ENCODE data around the gene ENPP1. TPM values are rescaled to one million over a fixed set of nuclear protein-coding genes. Genes with fewer than 3 reads are reported as not detected.

Gene ENPP1
- total and polyA plus RNA-seq, 2 experiments from 2014 or later, result 34.2 to 53.7 TPM

GRCh38 chr6:131811500-131811899 is 3.7 kb downstream of the ENPP1 start:
- in situ Hi-C loops (cut with MboI), result no loop called here

GRCh38 chr6:131813991-131814390 is 6.2 kb downstream of the ENPP1 start:
- WGBS, 2 experiments (ENCODE audit: low coverage in 1 of 2, low lambda C conversion rate in 2 of 2, missing lambda C conversion rate in 2 of 2), result 80 to 95% methylated on average over 3 of the region's 3 CpGs
- H3K79me2 ChIP-seq (ENCODE audit: insufficient read depth), result peaks cover 83% of the 10 kb centered on the region

More at GRCh38 chr6:131811500-131811899, 3.7 kb downstream of the ENPP1 start:
- H3K9ac ChIP-seq, result no peak overlapping the region
- no peak for DNase-seq
- H3K27ac ChIP-seq, result no peak overlapping the region
- TF ChIP-seq EZH2 (IDR thresholded peaks at IDR 0.05; ENCODE audit: insufficient read depth, poor library complexity, severe bottlenecking) (no peak), EZH2phosphoT487 (IDR thresholded peaks at IDR 0.05; ENCODE audit: insufficient read depth, low read depth) (no peak)
- no peaks in the 10 kb centered on the region for H3K9me3 ChIP-seq (ENCODE audit: low read depth)
- WGBS, 2 experiments (ENCODE audit: low coverage in 1 of 2, low lambda C conversion rate in 2 of 2, missing lambda C conversion rate in 2 of 2), result 37 to 46% methylated on average over 3 of the region's 3 CpGs
- no peak overlapping the region for H3K4me2 ChIP-seq (ENCODE audit: unreplicated experiment)
- H3K79me2 ChIP-seq (ENCODE audit: insufficient read depth), result peaks cover 67% of the 10 kb centered on the region
- no peaks in the 10 kb centered on the region for H4K20me1 ChIP-seq (ENCODE audit: insufficient read depth)
- peaks cover 8% of the 10 kb centered on the region for H3F3A ChIP-seq (ENCODE audit: insufficient read depth)
- H3K4me1 ChIP-seq (ENCODE audit: insufficient read depth), result peaks cover 17% of the 10 kb centered on the region
- no peak overlapping the region for H3K4me3 ChIP-seq
- H3K36me3 ChIP-seq (ENCODE audit: low read depth), result no peaks in the 10 kb centered on the region
- no peak overlapping the region for H2AFZ ChIP-seq
- no peaks in the 10 kb centered on the region for H3K27me3 ChIP-seq (replicated peaks; ENCODE audit: insufficient read depth)
- no peaks in the 10 kb centered on the region for H3K9me2 ChIP-seq (ENCODE audit: insufficient read depth)

GRCh38 chr6:131816869-131817268 is 9.0 kb downstream of the ENPP1 start:
- 87 to 97% methylated on average over 1 of the region's 1 CpG for WGBS, 2 experiments (ENCODE audit: low coverage in 1 of 2, low lambda C conversion rate in 2 of 2, missing lambda C conversion rate in 2 of 2)
- no peak for TF ChIP-seq EZH2phosphoT487 (IDR thresholded peaks at IDR 0.05; ENCODE audit: insufficient read depth, low read depth)
- TF ChIP-seq EZH2 (IDR thresholded peaks at IDR 0.05; ENCODE audit: insufficient read depth, poor library complexity, severe bottlenecking), result no peak
- Histone ChIP-seq H3K27ac (no peak overlapping the region), H3K4me2 (ENCODE audit: unreplicated experiment) (no peak overlapping the region), H3F3A (ENCODE audit: insufficient read depth) (0 out of 2 replicates have a peak, but pooled peaks cover 5% of the 10 kb centered on the region), H2AFZ (no peak overlapping the region), H3K4me3 (no peak overlapping the region), H3K36me3 (ENCODE audit: low read depth) (no peaks in the 10 kb centered on the region), H3K9ac (no peak overlapping the region), H4K20me1 (ENCODE audit: insufficient read depth) (no peaks in the 10 kb centered on the region), H3K27me3 (replicated peaks; ENCODE audit: insufficient read depth) (no peaks in the 10 kb centered on the region), H3K9me3 (ENCODE audit: low read depth) (no peaks in the 10 kb centered on the region), H3K9me2 (ENCODE audit: insufficient read depth) (no peaks in the 10 kb centered on the region), H3K79me2 (ENCODE audit: insufficient read depth) (peaks cover 94% of the 10 kb centered on the region), H3K4me1 (ENCODE audit: insufficient read depth) (peaks cover under 1% of the 10 kb centered on the region; the same call in 1 of the 2 replicates)
- DNase-seq, result no peak
- in situ Hi-C loops (cut with MboI), result no loop called here

More at GRCh38 chr6:131813991-131814390, 6.2 kb downstream of the ENPP1 start:
- Histone ChIP-seq H2AFZ (no peak overlapping the region), H3K9me2 (ENCODE audit: insufficient read depth) (no peaks in the 10 kb centered on the region), H3K27me3 (replicated peaks; ENCODE audit: insufficient read depth) (no peaks in the 10 kb centered on the region), H3K4me1 (ENCODE audit: insufficient read depth) (peaks cover 17% of the 10 kb centered on the region), H3F3A (ENCODE audit: insufficient read depth) (no peaks in the 10 kb centered on the region), H3K4me3 (no peak overlapping the region), H3K27ac (no peak overlapping the region), H3K36me3 (ENCODE audit: low read depth) (no peaks in the 10 kb centered on the region), H3K4me2 (ENCODE audit: unreplicated experiment) (no peak overlapping the region), H4K20me1 (ENCODE audit: insufficient read depth) (no peaks in the 10 kb centered on the region), H3K9ac (no peak overlapping the region), H3K9me3 (ENCODE audit: low read depth) (no peaks in the 10 kb centered on the region)
- TF ChIP-seq EZH2phosphoT487 (IDR thresholded peaks at IDR 0.05; ENCODE audit: insufficient read depth, low read depth), result no peak
- TF ChIP-seq EZH2 (IDR thresholded peaks at IDR 0.05; ENCODE audit: insufficient read depth, poor library complexity, severe bottlenecking), result no peak
- no peak for DNase-seq
- in situ Hi-C loops (cut with MboI), result no loop called here

- H2AFZ ChIP-seq, result no peak overlapping the region
These were observed 11.8 kb downstream of the ENPP1 start for GRCh38 chr6:131819572-131820124.

More at GRCh38 chr6:131819572-131820124, 11.8 kb downstream of the ENPP1 start:
- H3K79me2 ChIP-seq (ENCODE audit: insufficient read depth), result peaks cover 94% of the 10 kb centered on the region
- DNase-seq, result peak; percentile 40
- no peak for TF ChIP-seq EZH2phosphoT487 (IDR thresholded peaks at IDR 0.05; ENCODE audit: insufficient read depth, low read depth)
- no peak for TF ChIP-seq EZH2 (IDR thresholded peaks at IDR 0.05; ENCODE audit: insufficient read depth, poor library complexity, severe bottlenecking)
- H3F3A ChIP-seq (ENCODE audit: insufficient read depth), result peaks cover 11% of the 10 kb centered on the region; the same call in 1 of the 2 replicates
- no peaks in the 10 kb centered on the region for H3K9me3 ChIP-seq (ENCODE audit: low read depth)
- no peak overlapping the region for H3K4me2 ChIP-seq (ENCODE audit: unreplicated experiment)
- peaks cover 20% of the 10 kb centered on the region for H3K4me1 ChIP-seq (ENCODE audit: insufficient read depth)
- no peak overlapping the region for H3K27ac ChIP-seq
- no peak overlapping the region for H3K9ac ChIP-seq
- no peaks in the 10 kb centered on the region for H3K9me2 ChIP-seq (ENCODE audit: insufficient read depth)
- H3K27me3 ChIP-seq (replicated peaks; ENCODE audit: insufficient read depth), result no peaks in the 10 kb centered on the region
- H4K20me1 ChIP-seq (ENCODE audit: insufficient read depth), result no peaks in the 10 kb centered on the region
- 60 to 63% methylated on average over 7 of the region's 7 CpGs for WGBS, 2 experiments (ENCODE audit: low coverage in 1 of 2, low lambda C conversion rate in 2 of 2, missing lambda C conversion rate in 2 of 2)
- in situ Hi-C loops (cut with MboI), result no loop called here
- H3K4me3 ChIP-seq, result no peak overlapping the region
- H3K36me3 ChIP-seq (ENCODE audit: low read depth), result no peaks in the 10 kb centered on the region
